NB4 (cell line): Measurements from ENCODE around the gene HPGD.

Experiments
- CTCF ChIP-seq: IDR thresholded peaks from one replicate; pipeline ENCODE4 v1.5.1; 2012; ENCODE audit warnings: low read depth, low read length
- POLR2A ChIP-seq: IDR thresholded peaks from 2 replicates; pipeline ENCODE4 v1.6.1; 2011; ENCODE audit warnings: mild to moderate bottlenecking; ENCODE audit not compliant: insufficient read length; ENCODE audit errors: extremely low read depth

GRCh38 chr4:174553031-174553430 lies 30.7 kb upstream of the HPGD start:
- TF ChIP-seq CTCF, result no peak
- TF ChIP-seq POLR2A, result no peak
